ENCODE measurements around the gene ECEL1. TPM values are rescaled to one million over a fixed set of nuclear protein-coding genes. Genes with fewer than 3 reads are reported as not detected.

The ECEL1 gene
- total and polyA plus RNA-seq, 9 of the 15 experiments (the other 6 are each of a cell fraction or from before 2014, with no cell fraction given), result 0.09 TPM; not detected in 8

DNA sequence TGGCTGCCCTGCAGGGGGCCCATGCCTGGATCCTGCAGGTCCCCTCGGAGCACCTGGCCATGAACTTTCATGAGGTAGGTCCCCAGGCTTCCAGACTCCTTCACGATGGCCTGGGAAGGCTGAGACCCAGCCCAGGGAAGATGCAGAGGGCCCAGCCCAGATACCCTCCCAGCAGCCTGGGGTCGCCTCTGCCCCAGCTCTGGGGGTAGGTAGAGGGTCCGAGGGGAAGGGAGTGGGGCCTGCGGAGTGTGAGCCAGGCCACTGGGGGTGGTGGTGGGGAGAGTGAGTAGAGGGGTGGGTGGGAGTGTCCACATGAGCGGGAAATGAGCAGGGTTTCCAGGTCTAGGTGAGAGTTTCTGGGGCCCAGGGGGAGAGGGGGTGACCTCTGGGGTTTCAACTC, 37.1 kb upstream of the ECEL1 start:
- FAIRE-seq (no peak), ATAC-seq (no peak), DNase-seq (ENCODE audit: extremely low read depth in 1 of 4, low spot score in 3 of 4) (no peak)
- Histone ChIP-seq H3K4me2 (ENCODE audit: insufficient read depth, low read length) (no peak overlapping the region), H3K9me1 (ENCODE audit: control insufficient read depth, insufficient read depth, low read length) (no peaks in the 10 kb centered on the region), H3K79me2 (ENCODE audit: control insufficient read depth, insufficient read depth, low read length) (no peaks in the 10 kb centered on the region), H3K4me1 (replicated peaks in 1 of 2; ENCODE audit: control insufficient read depth in 2 of 2, insufficient read depth in 2 of 2, low read length in 2 of 2) (peaks cover 0 to 27% of the 10 kb centered on the region in 2 experiments; a peak in 2 of 5 replicates), H4K20me1 (replicated peaks; ENCODE audit: control insufficient read depth, insufficient read depth, low read length) (no peaks in the 10 kb centered on the region), H3K27ac (ENCODE audit: extremely low read depth, low read depth, low read length) (no peak overlapping the region), H2AFZ (ENCODE audit: low read depth, low read length) (no peak overlapping the region), H3K9ac (ENCODE audit: insufficient read depth in 1 of 2, low read depth in 2 of 2, low read length in 2 of 2) (no peak overlapping the region), H3K27me3 (ENCODE audit: control insufficient read depth in 2 of 2, insufficient read depth in 2 of 2, low read length in 2 of 2) (peaks cover 0 to 57% of the 10 kb centered on the region in 2 experiments; a peak in 2 of 5 replicates), H3K9me3 (replicated peaks; ENCODE audit: control insufficient read depth, insufficient read depth, low read depth, low read length) (no peaks in the 10 kb centered on the region), H3K36me3 (ENCODE audit: control insufficient read depth, insufficient read depth, low read length) (no peaks in the 10 kb centered on the region), H3K4me3 (no peak overlapping the region)
- BruUV-seq (replicated peaks), result no TSS peak
- intact Hi-C loops (cut with micrococcal nuclease) (loop anchor here (5.0 kb wide), 3 partner anchors 77 to 287 kb away; no protein-coding TSS in a partner anchor), in situ Hi-C loops (cut with MboI) (no loop called here)
- TF ChIP-seq ZNF232 (CRISPR knock-in tag; IDR thresholded peaks at IDR 0.05), result no peak
- TF ChIP-seq, protein P1, sequence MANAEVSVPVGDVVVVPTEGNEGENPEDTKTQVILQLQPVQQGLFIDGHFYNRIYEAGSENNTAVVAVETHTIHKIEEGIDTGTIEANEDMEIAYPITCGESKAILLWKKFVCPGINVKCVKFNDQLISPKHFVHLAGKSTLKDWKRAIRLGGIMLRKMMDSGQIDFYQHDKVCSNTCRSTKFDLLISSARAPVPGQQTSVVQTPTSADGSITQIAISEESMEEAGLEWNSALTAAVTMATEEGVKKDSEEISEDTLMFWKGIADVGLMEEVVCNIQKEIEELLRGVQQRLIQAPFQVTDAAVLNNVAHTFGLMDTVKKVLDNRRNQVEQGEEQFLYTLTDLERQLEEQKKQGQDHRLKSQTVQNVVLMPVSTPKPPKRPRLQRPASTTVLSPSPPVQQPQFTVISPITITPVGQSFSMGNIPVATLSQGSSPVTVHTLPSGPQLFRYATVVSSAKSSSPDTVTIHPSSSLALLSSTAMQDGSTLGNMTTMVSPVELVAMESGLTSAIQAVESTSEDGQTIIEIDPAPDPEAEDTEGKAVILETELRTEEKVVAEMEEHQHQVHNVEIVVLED (CRISPR knock-in tag; IDR thresholded peaks at IDR 0.05), result no peak
- TF ChIP-seq KLF13 (tag; IDR thresholded peaks at IDR 0.05; ENCODE audit: borderline replicate concordance, low read depth), result no peak
- no peak for TF ChIP-seq ZNF217 (CRISPR knock-in tag; IDR thresholded peaks at IDR 0.05)
- TF ChIP-seq SRSF3 (IDR thresholded peaks at IDR 0.05; ENCODE audit: insufficient read depth, low read length), result no peak
- TF ChIP-seq SMAD4 (CRISPR knock-in tag; conservative IDR thresholded peaks at IDR 0.05), result no peak
- TF ChIP-seq ZNF766 (CRISPR knock-in tag; conservative IDR thresholded peaks at IDR 0.05), result no peak
- no peak for TF ChIP-seq HNRNPLL (IDR thresholded peaks at IDR 0.05; ENCODE audit: low read depth, low read length, poor library complexity, severe bottlenecking)
- TF ChIP-seq, protein P2, sequence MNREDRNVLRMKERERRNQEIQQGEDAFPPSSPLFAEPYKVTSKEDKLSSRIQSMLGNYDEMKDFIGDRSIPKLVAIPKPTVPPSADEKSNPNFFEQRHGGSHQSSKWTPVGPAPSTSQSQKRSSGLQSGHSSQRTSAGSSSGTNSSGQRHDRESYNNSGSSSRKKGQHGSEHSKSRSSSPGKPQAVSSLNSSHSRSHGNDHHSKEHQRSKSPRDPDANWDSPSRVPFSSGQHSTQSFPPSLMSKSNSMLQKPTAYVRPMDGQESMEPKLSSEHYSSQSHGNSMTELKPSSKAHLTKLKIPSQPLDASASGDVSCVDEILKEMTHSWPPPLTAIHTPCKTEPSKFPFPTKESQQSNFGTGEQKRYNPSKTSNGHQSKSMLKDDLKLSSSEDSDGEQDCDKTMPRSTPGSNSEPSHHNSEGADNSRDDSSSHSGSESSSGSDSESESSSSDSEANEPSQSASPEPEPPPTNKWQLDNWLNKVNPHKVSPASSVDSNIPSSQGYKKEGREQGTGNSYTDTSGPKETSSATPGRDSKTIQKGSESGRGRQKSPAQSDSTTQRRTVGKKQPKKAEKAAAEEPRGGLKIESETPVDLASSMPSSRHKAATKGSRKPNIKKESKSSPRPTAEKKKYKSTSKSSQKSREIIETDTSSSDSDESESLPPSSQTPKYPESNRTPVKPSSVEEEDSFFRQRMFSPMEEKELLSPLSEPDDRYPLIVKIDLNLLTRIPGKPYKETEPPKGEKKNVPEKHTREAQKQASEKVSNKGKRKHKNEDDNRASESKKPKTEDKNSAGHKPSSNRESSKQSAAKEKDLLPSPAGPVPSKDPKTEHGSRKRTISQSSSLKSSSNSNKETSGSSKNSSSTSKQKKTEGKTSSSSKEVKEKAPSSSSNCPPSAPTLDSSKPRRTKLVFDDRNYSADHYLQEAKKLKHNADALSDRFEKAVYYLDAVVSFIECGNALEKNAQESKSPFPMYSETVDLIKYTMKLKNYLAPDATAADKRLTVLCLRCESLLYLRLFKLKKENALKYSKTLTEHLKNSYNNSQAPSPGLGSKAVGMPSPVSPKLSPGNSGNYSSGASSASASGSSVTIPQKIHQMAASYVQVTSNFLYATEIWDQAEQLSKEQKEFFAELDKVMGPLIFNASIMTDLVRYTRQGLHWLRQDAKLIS (CRISPR knock-in tag; IDR thresholded peaks at IDR 0.05), result no peak
- TF ChIP-seq CEBPB (tag; IDR thresholded peaks at IDR 0.05), result no peak
- TF ChIP-seq ZNF551 (CRISPR knock-in tag; IDR thresholded peaks at IDR 0.05), result no peak
- no peak for TF ChIP-seq PHB2 (IDR thresholded peaks at IDR 0.05; ENCODE audit: low read depth)
- TF ChIP-seq ZNF830 (CRISPR knock-in tag; IDR thresholded peaks at IDR 0.05), result no peak
- TF ChIP-seq, protein P3, sequence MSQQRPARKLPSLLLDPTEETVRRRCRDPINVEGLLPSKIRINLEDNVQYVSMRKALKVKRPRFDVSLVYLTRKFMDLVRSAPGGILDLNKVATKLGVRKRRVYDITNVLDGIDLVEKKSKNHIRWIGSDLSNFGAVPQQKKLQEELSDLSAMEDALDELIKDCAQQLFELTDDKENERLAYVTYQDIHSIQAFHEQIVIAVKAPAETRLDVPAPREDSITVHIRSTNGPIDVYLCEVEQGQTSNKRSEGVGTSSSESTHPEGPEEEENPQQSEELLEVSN (IDR thresholded peaks at IDR 0.05; ENCODE audit: borderline replicate concordance in 1 of 2, extremely low read depth in 1 of 2, insufficient read depth in 1 of 2, insufficient read length in 1 of 2, low read depth in 1 of 2, low read length in 1 of 2, poor library complexity in 1 of 2, severe bottlenecking in 1 of 2), result no peak
- TF ChIP-seq LEF1 (IDR thresholded peaks at IDR 0.05), result no peak
- no peak for TF ChIP-seq SRSF1 (IDR thresholded peaks at IDR 0.05; ENCODE audit: low read depth, low read length)
- WGBS (ENCODE audit: insufficient coverage, low coverage, missing lambda C conversion rate), result 22% methylated on average over 4 of the region's 6 CpGs
- CTCF ChIA-PET (ENCODE audit: low intra/inter-chr PET ratio), result no interaction called here
- POLR2A ChIA-PET, result no interaction called here
